CD8-positive, alpha-beta memory T cell (primary cell): ENCODE data around the gene PRKG1. TPM values are rescaled to one million over a fixed set of nuclear protein-coding genes. Genes with fewer than 3 reads are reported as not detected.

Source experiments
- CTCF ChIA-PET: fragments of 350-600 bp; sonication (Branson Sonifier 250); formaldehyde crosslinking; loops from one replicate; lab custom pipeline; 2021; ENCODE audit warnings: antibody characterized with exemption; lab: Charles Lee
- POLR2A ChIA-PET: fragments of 350-600 bp; sonication (Branson Sonifier 250); formaldehyde crosslinking; loops from one replicate; lab custom pipeline; 2021; ENCODE audit warnings: antibody characterized with exemption; lab: Charles Lee
- DNase-seq, 5 donors: peaks; one replicate each; pipeline versions ENCODE4 v3.0.0 to v3.0.0-alpha.2; 2020 to 2022; ENCODE audit warnings: mixed read lengths in 1 of 5
- H3K27ac ChIP-seq: one replicate; pipeline ENCODE4 v1.7.0; 2013; ENCODE audit warnings: low read depth, mild to moderate bottlenecking, low read length, moderate library complexity
- H3K27me3 ChIP-seq: 2 replicates; pipeline ENCODE4 v1.7.0; 2013; ENCODE audit warnings: low read length, mild to moderate bottlenecking; ENCODE audit not compliant: insufficient read depth, poor library complexity, severe bottlenecking
- H3K36me3 ChIP-seq: 2 replicates; pipeline ENCODE4 v1.7.0; 2013; ENCODE audit warnings: mild to moderate bottlenecking, low read length, moderate library complexity; ENCODE audit not compliant: insufficient read depth
- H3K4me1 ChIP-seq: 2 replicates; pipeline ENCODE4 v1.7.0; 2013; ENCODE audit warnings: mild to moderate bottlenecking, low read length, moderate library complexity; ENCODE audit not compliant: insufficient read depth
- H3K4me3 ChIP-seq: 2 replicates; pipeline ENCODE4 v1.7.0; 2013; ENCODE audit warnings: mild to moderate bottlenecking, low read length
- H3K9me3 ChIP-seq: 2 replicates; pipeline ENCODE4 v1.7.0; 2013; ENCODE audit warnings: mild to moderate bottlenecking, low read length
- H3K27ac Mint-ChIP-seq, 8 donors: one replicate each; pipeline ENCODE4 v1.8.0; 2020 to 2021; ENCODE audit warnings: mixed read lengths in 8 of 8, mild to moderate bottlenecking in 6 of 8, inconsistent platforms in 3 of 8, moderate library complexity in 3 of 8
- H3K27me3 Mint-ChIP-seq, 2 donors: one replicate each; pipeline ENCODE4 v1.8.0; 2020 to 2021; ENCODE audit warnings: mixed read lengths in 2 of 2, mild to moderate bottlenecking in 1 of 2, moderate library complexity in 1 of 2
- H3K36me3 Mint-ChIP-seq, 3 donors: one replicate each; pipeline ENCODE4 v1.8.0; 2020 to 2021; ENCODE audit warnings: mixed read lengths in 3 of 3, inconsistent platforms in 1 of 3, mild to moderate bottlenecking in 1 of 3
- H3K4me1 Mint-ChIP-seq, 3 donors: one replicate each; pipeline ENCODE4 v1.8.0; 2020 to 2021; ENCODE audit warnings: mixed read lengths in 3 of 3, inconsistent platforms in 1 of 3, mild to moderate bottlenecking in 1 of 3
- H3K4me3 Mint-ChIP-seq, 7 donors: one replicate each; pipeline ENCODE4 v1.8.0; 2020 to 2021; ENCODE audit warnings: mixed read lengths in 7 of 7, mild to moderate bottlenecking in 6 of 7, moderate library complexity in 4 of 7, inconsistent platforms in 2 of 7
- H3K9me3 Mint-ChIP-seq, 5 donors: one replicate each; pipeline ENCODE4 v1.8.0; 2020 to 2022; ENCODE audit warnings: mixed read lengths in 5 of 5, mild to moderate bottlenecking in 3 of 5, moderate library complexity in 2 of 5, inconsistent platforms in 1 of 5
- polyA plus RNA-seq: library from polyadenylated mRNA; unstranded; fragments of 300-500 nt; fragmentation: Illumina TruSeq; gene quantifications from one replicate; pipeline ENCODE4 v1.2.3, GENCODE V29; 2021
- total RNA-seq, 2 experiments: library from RNA; stranded (reverse); gene quantifications; one replicate each; pipeline ENCODE4 v1.2.3, GENCODE V29; 2021

Gene PRKG1
- total and polyA plus RNA-seq, 3 experiments from 2014 or later, result not detected

DNA sequence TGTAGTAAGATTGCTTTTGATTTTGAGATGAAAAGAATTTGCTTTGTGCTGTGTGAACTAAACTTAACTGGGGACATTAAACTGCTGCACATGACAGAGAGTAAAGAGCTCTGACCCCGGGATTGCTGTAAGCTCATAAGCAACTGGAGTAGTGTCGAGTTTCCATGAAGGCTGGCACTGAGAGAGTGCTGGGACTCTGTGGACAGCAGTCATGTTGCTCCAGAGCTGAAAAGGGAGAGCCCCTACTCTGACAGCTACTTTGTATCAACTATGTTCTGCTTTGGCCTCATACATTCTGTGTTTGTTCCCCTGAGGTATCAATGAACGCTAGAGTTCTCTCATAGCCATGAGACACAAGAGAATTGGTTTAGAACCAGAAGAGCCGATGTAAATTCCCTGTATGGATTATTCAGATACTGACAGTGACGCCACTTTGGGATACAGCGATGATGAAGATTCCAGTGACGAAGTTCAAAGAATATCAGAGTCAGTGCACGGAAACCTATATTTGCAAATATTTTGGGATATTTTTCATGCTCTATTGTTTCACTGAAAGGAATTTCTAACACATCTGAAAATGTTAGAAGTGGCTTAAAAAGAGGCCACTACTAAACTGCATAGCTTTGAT, 1053.9 kb downstream of the PRKG1 start:
- Histone ChIP-seq H3K36me3 (no peaks in the 10 kb centered on the region), H3K4me1 (no peaks in the 10 kb centered on the region), H3K4me3 (no peak overlapping the region), H3K27ac (no peak overlapping the region), H3K9me3 (no peaks in the 10 kb centered on the region), H3K27me3 (no peaks in the 10 kb centered on the region)
- ChIA-PET CTCF (no interaction called here), POLR2A (no interaction called here)
- DNase-seq, result no peak
- Mint-ChIP-seq H3K36me3 (no peaks in the 10 kb centered on the region), H3K4me3 (no peak overlapping the region), H3K27ac (no peak overlapping the region), H3K9me3 (peaks cover 0 to 3% (median 0%) of the 10 kb centered on the region in 5 donors), H3K27me3 (no peaks in the 10 kb centered on the region), H3K4me1 (no peaks in the 10 kb centered on the region)

DNA sequence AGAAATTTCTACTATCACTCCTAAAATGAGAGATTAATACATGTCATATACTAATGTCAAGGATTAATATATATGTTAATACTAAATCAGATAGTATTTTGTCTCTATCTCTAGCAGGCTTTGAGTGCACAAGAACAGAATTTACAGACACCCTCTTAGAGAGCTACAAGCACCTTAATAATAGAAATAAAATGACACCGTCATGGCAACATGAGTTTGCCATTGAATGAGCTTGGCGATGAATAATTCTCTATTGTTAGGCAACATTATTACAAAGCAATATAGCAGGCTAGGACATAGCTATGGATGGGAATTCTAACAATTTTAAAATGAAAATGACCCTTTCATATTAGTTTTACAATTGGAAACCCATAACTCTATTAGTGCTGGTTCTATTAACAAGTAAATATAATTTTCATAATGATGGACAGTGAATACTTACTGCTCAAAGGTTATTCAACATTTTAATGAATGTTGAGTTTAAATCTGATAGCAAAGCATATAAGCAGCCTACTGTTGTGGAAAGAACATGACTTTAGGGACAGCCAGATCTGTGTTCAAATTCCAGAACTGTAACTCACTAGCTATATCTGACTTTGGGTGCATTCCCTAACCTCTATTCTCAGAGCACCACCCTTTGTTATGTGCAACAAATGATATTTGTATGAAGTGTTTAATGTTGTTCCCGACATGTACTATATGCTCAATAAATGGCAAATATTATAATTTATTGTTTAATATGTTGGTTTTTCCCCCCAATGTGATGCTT, 1055.3 kb downstream of the PRKG1 start:
- H3K4me1 Mint-ChIP-seq, result no peaks in the 10 kb centered on the region
- Histone ChIP-seq H3K27me3 (no peaks in the 10 kb centered on the region), H3K36me3 (no peaks in the 10 kb centered on the region), H3K27ac (no peak overlapping the region), H3K4me1 (no peaks in the 10 kb centered on the region), H3K4me3 (no peak overlapping the region), H3K9me3 (no peaks in the 10 kb centered on the region)
- H3K36me3 Mint-ChIP-seq, result no peaks in the 10 kb centered on the region
- CTCF ChIA-PET, result no interaction called here
- no peak overlapping the region for H3K4me3 Mint-ChIP-seq
- DNase-seq, result no peak
- H3K27ac Mint-ChIP-seq, result no peak overlapping the region
- H3K27me3 Mint-ChIP-seq, result no peaks in the 10 kb centered on the region
- POLR2A ChIA-PET, result no interaction called here
- peaks cover 0 to 3% (median 0%) of the 10 kb centered on the region in 5 donors for H3K9me3 Mint-ChIP-seq

DNA sequence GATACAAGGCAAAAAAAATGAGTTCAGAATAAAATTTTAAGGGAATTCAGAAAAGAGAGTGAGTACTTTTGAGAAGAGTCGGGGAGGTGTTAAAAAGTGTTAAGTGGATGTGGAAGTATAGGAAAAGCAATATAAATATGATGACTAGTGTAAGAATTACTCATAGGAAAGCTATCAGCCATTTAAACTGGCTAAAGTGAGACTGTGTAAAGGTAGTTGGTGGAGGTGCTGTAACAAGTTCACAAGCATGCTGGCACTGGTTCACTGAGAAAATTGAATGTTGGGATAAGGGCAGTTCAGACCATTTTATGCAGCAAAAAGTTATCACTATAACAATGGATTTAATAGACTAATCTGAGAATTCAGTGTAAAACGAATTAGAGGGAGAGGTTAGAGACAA, 1060.8 kb downstream of the PRKG1 start:
- no peaks in the 10 kb centered on the region for H3K9me3 ChIP-seq
- H3K4me1 ChIP-seq, result no peaks in the 10 kb centered on the region
- DNase-seq, result no peak
- no peaks in the 10 kb centered on the region for H3K27me3 ChIP-seq
- H3K36me3 Mint-ChIP-seq, result no peaks in the 10 kb centered on the region
- no peak overlapping the region for H3K27ac Mint-ChIP-seq
- no peak overlapping the region for H3K27ac ChIP-seq
- H3K9me3 Mint-ChIP-seq, result no peaks in the 10 kb centered on the region
- ChIA-PET CTCF (no interaction called here), POLR2A (no interaction called here)
- H3K36me3 ChIP-seq, result no peaks in the 10 kb centered on the region
- no peak overlapping the region for H3K4me3 Mint-ChIP-seq
- H3K4me1 Mint-ChIP-seq, result no peaks in the 10 kb centered on the region
- no peak overlapping the region for H3K4me3 ChIP-seq
- H3K27me3 Mint-ChIP-seq, result no peaks in the 10 kb centered on the region

DNA sequence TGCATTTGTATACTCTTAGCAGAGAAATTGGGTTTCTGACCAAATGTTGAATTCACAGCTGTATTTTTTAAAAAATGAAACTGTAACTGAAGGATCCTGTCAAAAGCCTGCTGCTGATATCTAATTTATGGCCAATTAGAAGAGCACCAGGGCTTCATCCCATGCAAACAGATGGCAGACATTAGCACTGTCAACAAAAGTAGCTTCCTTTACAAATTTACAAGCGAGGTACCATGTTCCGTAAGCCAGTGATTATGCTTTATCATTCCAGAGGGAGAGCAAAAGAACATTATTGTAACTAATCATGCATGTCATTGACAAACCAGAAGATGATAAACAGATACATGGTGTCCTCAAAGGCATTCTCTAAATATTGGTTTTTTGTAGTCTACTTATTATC, 1062.6 kb downstream of the PRKG1 start:
- Mint-ChIP-seq H3K9me3 (peaks cover 0 to 5% (median 0%) of the 10 kb centered on the region in 5 donors), H3K4me3 (no peak overlapping the region), H3K36me3 (no peaks in the 10 kb centered on the region), H3K27me3 (no peaks in the 10 kb centered on the region), H3K4me1 (no peaks in the 10 kb centered on the region), H3K27ac (no peak overlapping the region)
- POLR2A ChIA-PET, result no interaction called here
- H3K9me3 ChIP-seq, result no peaks in the 10 kb centered on the region
- no peak overlapping the region for H3K27ac ChIP-seq
- no peaks in the 10 kb centered on the region for H3K36me3 ChIP-seq
- H3K4me1 ChIP-seq, result no peaks in the 10 kb centered on the region
- no peaks in the 10 kb centered on the region for H3K27me3 ChIP-seq
- no peak for DNase-seq
- CTCF ChIA-PET, result no interaction called here
- no peak overlapping the region for H3K4me3 ChIP-seq

DNA sequence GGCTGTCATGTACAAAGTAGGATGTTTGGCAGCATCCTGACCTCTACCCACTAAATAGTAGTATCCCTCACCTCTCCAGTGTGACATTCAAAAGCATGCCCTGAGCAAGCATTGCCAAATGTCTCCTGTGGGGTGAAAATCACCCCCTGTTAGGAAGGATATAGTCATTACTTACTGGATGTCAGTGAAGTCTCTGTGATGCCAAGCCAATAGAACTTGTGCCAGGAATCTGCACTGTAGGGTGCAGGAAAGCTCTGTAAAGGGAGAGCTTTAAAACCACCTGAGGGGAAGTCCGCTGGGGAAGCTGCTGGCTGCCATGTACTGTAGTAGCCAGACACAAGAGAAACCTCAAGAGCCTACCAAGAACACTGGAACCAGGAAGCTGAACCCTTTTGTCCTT, 1069.1 kb downstream of the PRKG1 start:
- H3K27me3 ChIP-seq, result no peaks in the 10 kb centered on the region
- CTCF ChIA-PET, result no interaction called here
- Mint-ChIP-seq H3K27me3 (peaks cover 0 to 4% of the 10 kb centered on the region in 2 donors), H3K36me3 (peaks cover 0 to under 1% (median 0%) of the 10 kb centered on the region in 3 donors), H3K9me3 (peaks cover 0 to 8% (median 0%) of the 10 kb centered on the region in 5 donors), H3K4me1 (no peaks in the 10 kb centered on the region), H3K27ac (no peak overlapping the region), H3K4me3 (no peak overlapping the region)
- POLR2A ChIA-PET, result no interaction called here
- H3K27ac ChIP-seq, result no peak overlapping the region
- no peak overlapping the region for H3K4me3 ChIP-seq
- no peaks in the 10 kb centered on the region for H3K9me3 ChIP-seq
- H3K4me1 ChIP-seq, result no peaks in the 10 kb centered on the region
- H3K36me3 ChIP-seq, result no peaks in the 10 kb centered on the region
- no peak for DNase-seq

DNA sequence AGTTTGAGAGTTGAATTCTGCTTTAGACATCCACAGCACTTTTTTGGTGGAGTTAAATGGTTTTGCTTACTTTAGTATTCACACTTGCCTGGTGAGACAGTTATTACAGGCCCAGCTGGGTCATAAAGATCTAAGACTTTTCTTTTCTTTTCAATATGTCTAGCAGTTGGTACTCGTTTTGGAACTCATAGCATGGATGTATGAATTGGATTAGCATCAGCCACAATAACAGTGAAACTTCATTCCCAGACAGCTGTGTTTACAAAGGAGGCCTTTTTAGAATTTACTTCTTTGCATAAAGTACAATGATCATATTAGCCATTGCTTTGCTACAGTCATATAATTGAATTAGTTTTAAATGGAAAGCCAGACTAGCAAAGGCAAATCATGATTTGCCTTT, 1071.3 kb downstream of the PRKG1 start:
- Histone ChIP-seq H3K4me3 (no peak overlapping the region), H3K27me3 (no peaks in the 10 kb centered on the region), H3K4me1 (no peaks in the 10 kb centered on the region), H3K9me3 (no peaks in the 10 kb centered on the region), H3K36me3 (no peaks in the 10 kb centered on the region), H3K27ac (no peak overlapping the region)
- H3K36me3 Mint-ChIP-seq, result peaks cover 0 to 3% (median 0%) of the 10 kb centered on the region in 3 donors
- H3K27ac Mint-ChIP-seq, result no peak overlapping the region
- no peaks in the 10 kb centered on the region for H3K4me1 Mint-ChIP-seq
- H3K4me3 Mint-ChIP-seq, result no peak overlapping the region
- peaks cover 0 to 8% (median 0%) of the 10 kb centered on the region in 5 donors for H3K9me3 Mint-ChIP-seq
- H3K27me3 Mint-ChIP-seq, result peaks cover 0 to 4% of the 10 kb centered on the region in 2 donors
- DNase-seq, result no peak
- POLR2A ChIA-PET, result no interaction called here
- CTCF ChIA-PET, result interaction anchor here (0.6 kb wide), 1 partner anchor 1038 kb away, joined by 3 read pairs; no protein-coding TSS in a partner anchor

DNA sequence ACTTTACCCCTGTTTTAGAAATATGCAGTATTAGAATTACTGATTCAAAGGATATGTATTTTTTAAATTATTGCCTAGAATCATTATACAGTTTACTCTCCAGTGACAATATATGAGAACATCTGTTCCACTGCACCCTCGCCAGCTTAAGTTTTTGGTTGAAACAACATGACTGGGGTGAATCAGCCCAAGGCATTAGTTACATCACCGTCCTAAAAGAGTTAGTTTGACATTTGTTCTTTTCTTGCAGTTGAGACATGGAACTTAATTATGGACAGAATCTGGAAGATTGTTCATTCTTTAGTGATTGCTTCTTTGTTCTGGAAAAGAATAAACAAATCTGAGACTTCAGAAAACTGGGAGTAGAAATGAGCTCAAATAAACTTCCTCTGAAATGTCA, 1072.5 kb downstream of the PRKG1 start:
- Mint-ChIP-seq H3K27me3 (peaks cover 0 to 4% of the 10 kb centered on the region in 2 donors), H3K4me3 (no peak overlapping the region), H3K27ac (no peak overlapping the region), H3K36me3 (peaks cover 0 to 3% (median 0%) of the 10 kb centered on the region in 3 donors), H3K9me3 (peaks cover 0 to 8% (median 0%) of the 10 kb centered on the region in 5 donors), H3K4me1 (no peaks in the 10 kb centered on the region)
- DNase-seq, result no peak
- H3K4me1 ChIP-seq, result no peaks in the 10 kb centered on the region
- ChIA-PET POLR2A (no interaction called here), CTCF (no interaction called here)
- H3K27me3 ChIP-seq, result no peaks in the 10 kb centered on the region
- no peak overlapping the region for H3K27ac ChIP-seq
- no peaks in the 10 kb centered on the region for H3K9me3 ChIP-seq
- H3K4me3 ChIP-seq, result no peak overlapping the region
- no peaks in the 10 kb centered on the region for H3K36me3 ChIP-seq

DNA sequence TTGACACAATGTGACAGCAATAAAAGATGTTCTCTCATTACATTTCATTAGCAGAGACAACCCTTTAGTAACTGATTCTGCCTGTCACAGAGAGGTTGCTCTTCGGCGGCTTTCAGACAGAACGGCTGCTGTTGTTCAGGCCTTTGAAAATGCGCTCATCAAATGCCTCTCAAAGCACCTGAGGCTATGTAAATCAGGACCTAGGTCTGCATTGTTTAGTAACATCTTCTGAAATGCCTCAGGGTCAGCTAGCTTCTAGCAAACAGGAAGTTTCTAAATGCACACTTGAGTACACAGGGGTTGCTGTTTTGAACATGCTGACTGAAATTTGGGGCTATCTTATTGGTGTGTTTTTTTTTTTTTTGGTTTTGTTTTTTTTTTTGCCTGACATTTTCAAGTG, 1096.5 kb downstream of the PRKG1 start:
- Histone ChIP-seq H3K4me3 (no peak overlapping the region), H3K4me1 (no peaks in the 10 kb centered on the region), H3K36me3 (no peaks in the 10 kb centered on the region), H3K9me3 (no peaks in the 10 kb centered on the region), H3K27me3 (no peaks in the 10 kb centered on the region), H3K27ac (no peak overlapping the region)
- Mint-ChIP-seq H3K27me3 (peaks cover 0 to 2% of the 10 kb centered on the region in 2 donors), H3K27ac (no peak overlapping the region), H3K36me3 (no peaks in the 10 kb centered on the region), H3K4me1 (no peaks in the 10 kb centered on the region), H3K9me3 (peaks cover 0 to 14% (median 2%) of the 10 kb centered on the region in 5 donors), H3K4me3 (no peak overlapping the region)
- ChIA-PET CTCF (no interaction called here), POLR2A (no interaction called here)
- DNase-seq, result no peak
